Measurements from ENCODE around the gene OR2S2. TPM values are rescaled to one million over a fixed set of nuclear protein-coding genes. Genes with fewer than 3 reads are reported as not detected.

Gene OR2S2
- total RNA-seq, 1 donor from 2014 or later, result not detected

- Mint-ChIP-seq H3K27me3 (peaks cover 30% of the 10 kb centered on the region), H3K36me3 (ENCODE audit: low read depth) (no peaks in the 10 kb centered on the region), H3K4me3 (no peak overlapping the region), H3K4me1 (no peaks in the 10 kb centered on the region), H3K27ac (no peak overlapping the region), H3K9me3 (no peaks in the 10 kb centered on the region)
- intact Hi-C loops (cut with micrococcal nuclease), result no loop called here
- no peak for TF ChIP-seq CTCF (IDR thresholded peaks at IDR 0.05)
- POLR2A ChIA-PET, result no interaction called here
- ATAC-seq (ENCODE audit: low read depth), result no peak
- CTCF ChIA-PET, result no interaction called here
- DNase-seq, result no peak
Measured at GRCh38 chr9:35984021-35984420, 26.1 kb upstream of the OR2S2 start.

- CTCF ChIA-PET, result no interaction called here
- no peak overlapping the region for H3K27ac Mint-ChIP-seq
Measured at GRCh38 chr9:35981699-35982098, 23.7 kb upstream of the OR2S2 start.

GRCh38 chr9:35980289-35981011 lies 22.5 kb upstream of the OR2S2 start:
- DNase-seq, result no peak
- Mint-ChIP-seq H3K4me3 (no peak overlapping the region), H3K27ac (no peak overlapping the region), H3K27me3 (peaks cover 27% of the 10 kb centered on the region), H3K9me3 (peaks cover 2% of the 10 kb centered on the region), H3K36me3 (ENCODE audit: low read depth) (no peaks in the 10 kb centered on the region), H3K4me1 (peaks cover 11% of the 10 kb centered on the region)
- no peak for ATAC-seq (ENCODE audit: low read depth)
- no peak for TF ChIP-seq CTCF (IDR thresholded peaks at IDR 0.05)
- CTCF ChIA-PET, result no interaction called here
- intact Hi-C loops (cut with micrococcal nuclease), result no loop called here
- POLR2A ChIA-PET, result no interaction called here

More at GRCh38 chr9:35981699-35982098, 23.7 kb upstream of the OR2S2 start:
- Mint-ChIP-seq H3K27me3 (peaks cover 27% of the 10 kb centered on the region), H3K4me1 (peaks cover 7% of the 10 kb centered on the region), H3K36me3 (ENCODE audit: low read depth) (no peaks in the 10 kb centered on the region), H3K4me3 (no peak overlapping the region), H3K9me3 (no peaks in the 10 kb centered on the region)
- intact Hi-C loops (cut with micrococcal nuclease), result no loop called here
- ATAC-seq (ENCODE audit: low read depth), result no peak
- no peak for DNase-seq
- POLR2A ChIA-PET, result no interaction called here
- no peak for TF ChIP-seq CTCF (IDR thresholded peaks at IDR 0.05)

- peaks cover 36% of the 10 kb centered on the region for H3K27me3 Mint-ChIP-seq
- ChIA-PET CTCF (no interaction called here), POLR2A (no interaction called here)
- ATAC-seq (ENCODE audit: low read depth) (no peak), DNase-seq (no peak)
- intact Hi-C loops (cut with micrococcal nuclease), result no loop called here
- no peak overlapping the region for H3K27ac Mint-ChIP-seq
- H3K4me1 Mint-ChIP-seq, result peaks cover 11% of the 10 kb centered on the region
- no peak overlapping the region for H3K4me3 Mint-ChIP-seq
- peaks cover 4% of the 10 kb centered on the region for H3K36me3 Mint-ChIP-seq (ENCODE audit: low read depth)
- peaks cover 16% of the 10 kb centered on the region for H3K9me3 Mint-ChIP-seq
- no peak for TF ChIP-seq CTCF (IDR thresholded peaks at IDR 0.05)
Measured at GRCh38 chr9:35978792-35979191, 20.8 kb upstream of the OR2S2 start.

GRCh38 chr9:35976726-35977125 lies 18.8 kb upstream of the OR2S2 start:
- peaks cover 20% of the 10 kb centered on the region for H3K4me1 Mint-ChIP-seq
- H3K27ac Mint-ChIP-seq, result no peak overlapping the region
- peak; percentile 82 for ATAC-seq (ENCODE audit: low read depth)
- no peak overlapping the region for H3K4me3 Mint-ChIP-seq
- no peak for TF ChIP-seq CTCF (IDR thresholded peaks at IDR 0.05)
- no peak for DNase-seq
- H3K9me3 Mint-ChIP-seq, result peaks cover 20% of the 10 kb centered on the region
- peaks cover 4% of the 10 kb centered on the region for H3K36me3 Mint-ChIP-seq (ENCODE audit: low read depth)
- H3K27me3 Mint-ChIP-seq, result peaks cover 43% of the 10 kb centered on the region
- ChIA-PET POLR2A (no interaction called here), CTCF (interaction anchor here (1.0 to 1.3 kb wide), 2 partner anchors 22 to 31 kb away, joined by 5 read pairs; no protein-coding TSS in a partner anchor)
- intact Hi-C loops (cut with micrococcal nuclease), result no loop called here
